BE2C (cell line): ENCODE results near the gene LIME1.
"Not testable (repeated sequence)": the region's sequence is repeated elsewhere in the genome, so short reads cannot be mapped to it uniquely, and the experiment has no call there.

Source experiments
- DNase-seq: peaks from one replicate; pipeline ENCODE4 v3.0.0-alpha.2; 2020
- H3K27me3 ChIP-seq: fragments of 250-450 bp; sonication (Bioruptor Pico); 2 replicates; pipeline ENCODE4 v1.5.1; 2020; ENCODE audit warnings: mild to moderate bottlenecking
- H3K36me3 ChIP-seq: fragments of 250-450 bp; sonication (Bioruptor Pico); 2 replicates; pipeline ENCODE4 v1.5.1; 2020; ENCODE audit warnings: mild to moderate bottlenecking
- H3K4me1 ChIP-seq: fragments of 250-450 bp; sonication (Bioruptor Pico); 2 replicates; pipeline ENCODE4 v1.5.1; 2020
- H3K4me3 ChIP-seq: 2 replicates; pipeline ENCODE4 v1.5.1; 2011; ENCODE audit warnings: low read depth, low read length
- H3K9me3 ChIP-seq: fragments of 250-450 bp; sonication (Bioruptor Pico); 2 replicates; pipeline ENCODE4 v1.5.1; 2020
- TF ChIP-seq, protein P1 (sequence below): IDR thresholded peaks from 2 replicates; pipeline ENCODE4 v1.5.1; 2012; ENCODE audit warnings: mild to moderate bottlenecking, low read depth, low read length

LIME1 gene

DNA sequence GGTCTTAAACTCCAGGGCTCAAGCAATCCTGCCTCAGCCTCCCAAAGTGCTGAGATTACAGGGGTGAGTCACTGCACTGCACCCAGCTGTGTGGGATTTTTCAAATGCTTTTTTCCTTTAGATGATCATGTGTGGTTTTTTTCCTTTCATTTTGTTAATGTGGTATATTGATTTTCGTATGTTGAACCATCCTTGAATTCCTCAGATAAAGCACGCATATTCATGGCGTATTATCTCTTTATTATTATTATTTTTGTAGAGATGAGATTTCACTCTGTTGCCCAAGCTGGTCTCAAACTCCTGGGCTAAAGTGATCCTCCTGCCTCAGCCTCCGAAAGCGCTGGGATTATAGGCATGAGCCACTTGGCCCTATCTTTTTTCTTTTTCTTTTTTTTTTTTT, 21.6 kb upstream of the LIME1 start:
- H3K4me1 ChIP-seq, result no peaks in the 10 kb centered on the region
- no peaks in the 10 kb centered on the region for H3K27me3 ChIP-seq
- peaks cover 57% of the 10 kb centered on the region for H3K36me3 ChIP-seq
- no peak overlapping the region for H3K4me3 ChIP-seq
- no peak for DNase-seq
- H3K9me3 ChIP-seq, result no peaks in the 10 kb centered on the region; the same call in 1 of the 2 replicates
- TF ChIP-seq, protein P1, sequence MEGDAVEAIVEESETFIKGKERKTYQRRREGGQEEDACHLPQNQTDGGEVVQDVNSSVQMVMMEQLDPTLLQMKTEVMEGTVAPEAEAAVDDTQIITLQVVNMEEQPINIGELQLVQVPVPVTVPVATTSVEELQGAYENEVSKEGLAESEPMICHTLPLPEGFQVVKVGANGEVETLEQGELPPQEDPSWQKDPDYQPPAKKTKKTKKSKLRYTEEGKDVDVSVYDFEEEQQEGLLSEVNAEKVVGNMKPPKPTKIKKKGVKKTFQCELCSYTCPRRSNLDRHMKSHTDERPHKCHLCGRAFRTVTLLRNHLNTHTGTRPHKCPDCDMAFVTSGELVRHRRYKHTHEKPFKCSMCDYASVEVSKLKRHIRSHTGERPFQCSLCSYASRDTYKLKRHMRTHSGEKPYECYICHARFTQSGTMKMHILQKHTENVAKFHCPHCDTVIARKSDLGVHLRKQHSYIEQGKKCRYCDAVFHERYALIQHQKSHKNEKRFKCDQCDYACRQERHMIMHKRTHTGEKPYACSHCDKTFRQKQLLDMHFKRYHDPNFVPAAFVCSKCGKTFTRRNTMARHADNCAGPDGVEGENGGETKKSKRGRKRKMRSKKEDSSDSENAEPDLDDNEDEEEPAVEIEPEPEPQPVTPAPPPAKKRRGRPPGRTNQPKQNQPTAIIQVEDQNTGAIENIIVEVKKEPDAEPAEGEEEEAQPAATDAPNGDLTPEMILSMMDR, result no peak

DNA sequence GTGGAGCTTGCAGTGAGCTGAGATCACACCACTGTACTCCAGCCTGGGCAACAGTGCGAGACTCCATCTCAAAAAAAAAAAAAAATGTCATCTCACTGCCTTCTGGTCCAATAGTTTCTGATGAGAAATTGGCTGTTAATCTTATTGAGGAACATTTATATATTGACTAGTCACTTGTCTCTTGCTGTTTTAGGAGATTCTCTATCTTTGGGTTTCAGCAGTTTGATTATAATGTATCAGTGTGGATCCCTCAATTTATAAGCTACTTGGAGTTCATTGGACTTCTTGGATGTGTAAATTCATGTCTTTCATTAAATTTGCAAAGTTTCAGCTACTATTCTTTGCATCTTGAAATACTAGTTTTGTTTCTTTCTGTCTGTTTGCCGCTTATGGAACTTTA, 17.5 kb upstream of the LIME1 start:
- peaks cover 43% of the 10 kb centered on the region for H3K36me3 ChIP-seq
- H3K9me3 ChIP-seq, result no peaks in the 10 kb centered on the region; the same call in 1 of the 2 replicates
- no peak for DNase-seq
- no peak overlapping the region for H3K4me3 ChIP-seq
- H3K4me1 ChIP-seq, result no peaks in the 10 kb centered on the region
- TF ChIP-seq, protein P1, result no peak
- no peaks in the 10 kb centered on the region for H3K27me3 ChIP-seq

DNA sequence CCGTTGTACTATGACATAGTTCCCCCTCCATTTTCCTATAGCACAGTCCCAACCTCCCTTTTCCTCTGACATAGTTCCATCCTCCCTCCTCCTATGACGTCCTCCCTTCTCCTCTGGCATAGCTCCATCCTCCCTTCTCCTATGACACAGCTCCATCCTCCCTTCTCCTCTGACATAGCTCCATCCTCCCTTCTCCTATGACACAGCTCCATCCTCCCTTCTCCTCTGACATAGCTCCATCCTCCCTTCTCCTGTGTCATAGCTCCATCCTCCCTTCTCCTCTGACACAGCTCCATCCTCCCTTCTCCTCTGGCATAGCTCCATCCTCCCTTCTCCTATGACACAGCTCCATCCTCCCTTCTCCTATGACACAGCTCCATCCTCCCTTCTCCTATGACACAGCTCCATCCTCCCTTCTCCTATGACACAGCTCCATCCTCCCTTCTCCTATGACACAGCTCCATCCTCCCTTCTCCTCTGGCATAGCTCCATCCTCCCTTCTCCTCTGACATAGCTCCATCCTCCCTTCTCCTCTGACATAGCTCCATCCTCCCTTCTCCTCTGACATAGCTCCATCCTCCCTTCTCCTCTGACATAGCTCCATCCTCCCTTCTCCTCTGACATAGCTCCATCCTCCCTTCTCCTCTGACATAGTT, 13.4 kb upstream of the LIME1 start:
- H3K4me1 ChIP-seq, H3K27me3 ChIP-seq, DNase-seq, H3K9me3 ChIP-seq, H3K4me3 ChIP-seq: not testable (repeated sequence)
- peaks cover 27% of the 10 kb centered on the region for H3K36me3 ChIP-seq

DNA sequence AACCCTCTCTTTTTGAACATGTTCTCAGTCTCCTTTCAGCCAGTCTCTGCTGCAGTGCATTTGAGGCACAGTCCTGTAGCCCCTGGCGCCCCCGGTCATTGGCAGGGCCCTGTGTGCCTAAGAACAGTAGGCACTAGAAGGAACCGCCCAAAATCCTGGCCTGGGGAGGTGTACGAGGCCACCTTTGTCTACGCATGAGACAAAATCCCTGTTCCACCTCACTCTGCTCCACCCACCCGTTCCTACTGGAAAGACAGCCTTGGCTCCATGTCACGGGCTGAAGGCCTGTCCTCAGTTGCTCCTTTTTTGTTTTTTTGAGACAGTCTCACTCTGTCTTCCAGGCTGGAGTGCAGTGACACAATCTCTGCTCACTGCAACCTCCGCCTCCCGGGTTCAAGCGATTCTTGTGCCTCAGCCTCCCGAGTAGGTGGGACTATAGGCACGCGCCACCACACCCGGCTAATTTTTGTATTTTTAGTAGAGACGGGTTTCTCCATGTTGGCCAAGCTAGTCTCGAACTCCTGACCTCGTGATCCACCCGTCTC, 6.2 kb upstream of the LIME1 start:
- H3K4me3 ChIP-seq, DNase-seq, H3K9me3 ChIP-seq, H3K27me3 ChIP-seq, H3K4me1 ChIP-seq: not testable (repeated sequence)
- peaks cover 29% of the 10 kb centered on the region for H3K36me3 ChIP-seq

DNA sequence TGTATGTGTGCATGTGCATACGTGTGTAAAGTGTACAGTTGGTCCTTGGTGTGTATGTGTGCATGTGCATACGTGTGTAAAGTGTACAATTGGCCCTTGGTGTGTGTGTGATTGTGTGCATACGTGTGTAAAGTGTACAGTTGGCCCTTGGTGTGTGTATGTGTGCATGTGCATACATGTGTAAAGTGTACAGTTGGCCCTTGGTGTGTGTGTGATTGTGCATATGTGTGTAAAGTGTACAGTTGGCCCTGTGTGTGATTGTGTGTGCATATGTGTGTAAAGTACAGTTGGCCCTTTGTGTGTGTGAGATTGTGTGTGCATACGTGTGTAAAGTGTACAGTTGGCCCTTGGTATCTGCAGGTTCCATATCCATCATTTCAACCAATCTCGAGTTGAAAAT, 5.1 kb upstream of the LIME1 start:
- Histone ChIP-seq H3K9me3 (no peaks in the 10 kb centered on the region), H3K4me3 (no peak overlapping the region), H3K27me3 (no peaks in the 10 kb centered on the region), H3K36me3 (peaks cover 33% of the 10 kb centered on the region), H3K4me1 (no peaks in the 10 kb centered on the region)
- no peak for DNase-seq
- TF ChIP-seq, protein P1, result no peak

DNA sequence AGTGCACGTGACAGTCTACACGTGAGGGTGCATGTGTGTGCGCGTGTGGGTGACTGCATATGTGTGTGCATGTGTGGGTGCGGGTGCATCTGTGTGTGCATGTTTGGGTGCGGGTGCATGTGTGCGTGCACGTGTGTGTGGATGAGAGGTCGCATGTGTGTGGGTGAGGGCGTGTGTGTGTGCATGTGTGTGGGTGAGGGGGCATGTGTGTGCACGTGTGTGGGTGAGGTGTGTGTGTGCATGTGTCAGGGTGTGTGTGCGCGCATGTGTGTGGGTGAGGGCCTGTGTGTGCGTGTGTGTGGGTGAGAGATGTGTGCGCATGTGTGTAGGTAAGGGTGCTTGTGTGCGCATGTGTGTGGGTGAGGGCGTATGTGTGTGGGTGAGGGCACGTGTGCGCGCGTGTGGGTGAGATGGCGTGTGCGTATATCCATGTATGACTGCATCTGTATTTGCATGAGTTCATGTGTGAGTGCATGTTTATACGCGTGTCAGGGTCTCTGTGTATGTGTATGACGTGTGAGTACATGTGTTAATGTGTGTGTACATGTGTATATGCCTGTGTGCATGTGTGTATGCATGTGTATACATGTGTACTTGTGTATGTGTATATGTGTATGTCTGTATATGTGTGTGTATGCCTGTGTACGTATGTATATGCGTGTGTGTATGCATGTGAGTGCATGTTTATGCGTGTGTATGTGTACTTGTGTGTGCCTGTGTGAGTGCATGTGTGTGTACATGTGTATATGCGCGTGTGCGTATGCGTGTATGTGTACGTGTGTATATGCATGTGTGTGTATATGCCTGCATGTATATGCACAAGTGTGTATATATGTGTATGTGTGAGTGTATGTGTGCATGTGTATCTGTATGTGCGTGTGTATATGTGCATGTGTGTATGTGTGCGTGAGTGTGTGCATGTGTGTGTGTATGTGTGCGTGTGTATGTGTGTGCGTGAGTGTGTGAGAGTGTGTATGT, 4.1 kb upstream of the LIME1 start:
- no peak for DNase-seq
- peaks cover 33% of the 10 kb centered on the region for H3K36me3 ChIP-seq
- TF ChIP-seq, protein P1, result no peak
- H3K9me3 ChIP-seq, result no peaks in the 10 kb centered on the region
- no peak overlapping the region for H3K4me3 ChIP-seq
- H3K4me1 ChIP-seq, result no peaks in the 10 kb centered on the region
- H3K27me3 ChIP-seq, result no peaks in the 10 kb centered on the region

DNA sequence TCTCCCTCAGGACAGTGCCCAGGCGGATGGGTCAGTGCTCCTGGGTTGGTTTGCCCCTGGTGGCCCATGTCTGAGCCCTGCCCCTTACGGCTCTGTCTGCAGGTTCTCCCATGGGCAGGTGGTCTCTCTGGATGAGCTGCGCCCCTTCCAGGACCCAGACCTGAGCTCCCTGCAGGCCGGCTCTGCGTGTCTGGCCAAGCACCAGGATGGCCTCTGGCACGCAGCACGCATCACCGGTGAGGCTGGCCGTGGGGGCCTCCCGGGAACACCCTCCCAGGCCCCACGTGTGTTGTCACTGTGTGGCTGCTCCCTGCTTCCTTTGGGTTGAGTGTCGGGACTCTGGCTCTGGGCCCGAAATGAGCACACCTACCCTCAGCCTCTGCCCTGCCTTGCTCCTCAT, 3.3 kb upstream of the LIME1 start:
- no peak for DNase-seq
- Histone ChIP-seq H3K9me3 (no peaks in the 10 kb centered on the region), H3K4me3 (no peak overlapping the region), H3K36me3 (peaks cover 33% of the 10 kb centered on the region), H3K27me3 (no peaks in the 10 kb centered on the region), H3K4me1 (no peaks in the 10 kb centered on the region)
- TF ChIP-seq, protein P1, result no peak
